NCI-H82 treated with DMSO at 0.1 percent for 48 hours (cell line): ENCODE results near the gene WIPI1.
A peak's percentile ranks its signal among the peaks of the same experiment; 100 is the strongest.

Source experiments
- DNase-seq: peaks from one replicate; lab custom pipeline; 2025; ENCODE audit not compliant: unreplicated experiment; lab: John Stamatoyannopoulos, UW

WIPI1 gene

GRCh38 chr17:68439656-68440290 lies 17.5 kb downstream of the WIPI1 start:
- no peak for DNase-seq

DNA sequence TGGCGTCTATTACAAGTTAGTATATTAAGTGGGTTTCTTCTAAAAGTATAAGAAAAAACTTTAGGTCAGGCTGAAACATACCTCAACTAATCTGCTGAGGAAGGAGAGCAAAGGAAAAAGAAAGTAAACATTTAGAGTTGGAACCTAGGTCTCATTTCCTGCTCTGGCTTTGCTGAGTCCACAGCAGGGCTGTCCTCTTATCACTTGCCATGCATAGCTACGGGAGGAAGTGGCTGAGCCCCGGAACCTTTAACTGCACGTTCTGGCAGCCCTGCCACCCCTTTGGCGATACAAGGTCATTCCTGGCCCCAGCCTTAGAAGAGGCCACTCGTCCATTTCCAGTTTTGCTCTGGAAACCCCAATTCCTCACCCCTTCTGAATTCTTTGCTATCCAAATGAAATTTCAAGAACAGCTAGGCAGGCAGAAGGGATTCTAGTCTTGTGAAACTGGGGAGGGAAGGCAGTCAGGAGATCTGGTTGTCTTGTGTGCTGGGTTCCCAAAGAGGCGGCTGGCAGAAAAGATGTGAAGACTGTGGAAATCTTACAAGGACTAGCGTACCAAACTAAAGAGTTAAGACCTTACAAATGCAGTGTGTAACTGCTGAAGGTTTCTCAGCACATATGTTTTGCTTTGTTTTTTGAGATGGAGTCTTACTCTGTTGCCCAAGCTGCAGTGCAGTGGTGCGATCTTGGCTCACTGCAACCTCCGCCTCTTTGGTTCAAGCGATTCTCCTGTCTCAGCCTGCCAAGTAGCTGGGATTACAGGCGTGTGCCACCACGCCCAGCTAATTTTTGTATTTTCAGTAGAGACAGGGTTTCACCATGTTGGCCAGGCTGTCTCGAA lies 19.1 kb downstream of the WIPI1 start:
- DNase-seq: no peak

DNA sequence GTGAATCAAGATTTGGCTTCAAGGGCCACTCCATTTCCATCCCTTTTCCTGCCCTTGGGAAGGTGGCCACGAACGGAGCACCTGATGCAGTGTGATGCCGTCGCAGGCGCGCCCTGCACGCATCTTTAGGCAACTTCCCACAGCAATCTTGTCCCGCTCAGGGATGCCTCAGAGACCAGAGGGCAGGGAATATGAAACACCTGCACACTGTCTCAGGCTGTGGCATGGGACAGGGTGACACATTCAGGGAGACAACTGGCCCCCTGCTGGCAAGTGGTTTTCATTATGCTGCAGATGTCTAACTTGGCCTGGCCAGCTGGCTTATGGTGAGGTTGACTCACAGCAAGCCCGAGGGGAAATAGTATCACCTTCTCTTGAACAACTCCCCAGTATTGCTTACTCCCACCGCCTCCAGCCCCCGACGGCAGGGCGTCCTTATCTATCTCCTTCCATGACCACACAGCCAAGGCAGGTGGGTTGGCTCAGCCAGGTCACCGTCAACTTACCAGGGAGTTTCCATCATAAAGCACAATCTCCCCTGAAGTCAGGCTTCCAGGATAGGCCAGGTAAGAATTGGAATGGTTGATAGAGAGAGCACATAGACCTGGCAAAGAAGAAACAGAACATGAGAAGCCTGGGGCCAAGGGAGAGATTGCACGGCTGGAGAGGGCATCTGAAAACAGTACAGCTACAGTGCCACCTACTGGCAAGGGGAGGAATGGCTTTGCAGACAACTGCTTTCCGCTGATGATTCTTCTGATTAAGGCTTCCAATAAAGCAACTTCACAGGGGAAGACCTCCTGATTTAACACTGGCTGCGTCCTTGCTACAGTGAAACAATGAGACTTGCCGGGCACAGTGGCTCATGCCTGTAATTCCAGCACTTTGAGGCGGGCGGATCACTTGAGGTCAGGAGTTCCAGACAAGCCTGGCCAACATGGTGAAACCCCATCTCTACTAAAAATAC lies 21.1 kb downstream of the WIPI1 start:
- peak; percentile 73 for DNase-seq

DNA sequence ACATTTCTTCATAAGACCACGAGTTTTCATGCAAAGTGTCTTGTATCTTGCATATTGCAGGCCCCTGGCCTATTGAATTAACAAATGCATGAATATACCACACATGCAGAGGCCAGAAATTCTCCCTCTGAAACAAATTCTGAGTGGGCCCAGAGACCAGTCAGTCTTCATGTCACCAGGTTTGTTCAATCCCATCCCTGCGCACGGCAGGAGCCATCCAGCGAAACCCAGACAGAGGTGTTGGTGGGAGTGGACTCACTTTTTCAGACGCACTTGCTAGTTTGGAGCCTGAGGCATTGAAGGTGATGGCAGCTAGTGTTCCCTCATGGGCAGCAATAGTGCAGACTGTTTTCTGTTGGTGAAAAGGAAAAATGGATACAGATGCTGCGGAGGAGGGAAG lies 21.9 kb downstream of the WIPI1 start:
- no peak for DNase-seq

DNA sequence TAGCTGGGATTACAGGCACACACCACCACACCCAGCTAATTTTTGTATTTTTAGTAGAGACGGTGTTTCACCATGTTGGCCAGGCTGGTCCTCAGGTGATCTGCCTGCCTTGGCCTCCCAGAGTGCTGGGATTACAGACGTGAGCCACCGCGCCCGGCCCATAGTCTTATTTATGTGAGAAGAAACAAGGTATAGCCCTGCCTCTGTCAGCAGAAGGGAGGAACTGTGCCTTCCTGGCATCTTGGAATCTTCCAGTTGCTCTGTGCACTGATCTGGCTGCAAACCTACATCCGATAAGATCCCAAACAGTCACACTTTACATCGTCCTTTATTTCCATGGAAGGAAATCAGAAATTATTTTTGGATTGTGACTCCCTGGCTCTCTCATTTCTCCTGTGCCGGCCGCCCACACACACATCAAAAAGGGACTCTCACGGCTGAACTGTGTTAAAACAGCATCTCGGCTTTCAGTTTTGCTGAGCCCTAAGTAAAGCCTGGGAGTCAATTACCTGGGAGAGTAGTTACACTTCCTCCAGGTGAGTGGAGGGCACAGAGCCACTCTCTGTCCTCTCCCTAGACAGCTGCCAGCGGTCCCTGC lies 23.3 kb downstream of the WIPI1 start:
- DNase-seq: no peak

GRCh38 chr17:68433211-68433610 lies 24.1 kb downstream of the WIPI1 start:
- DNase-seq: no peak

- DNase-seq: no peak
Measured at GRCh38 chr17:68432086-68432864, 25.0 kb downstream of the WIPI1 start.

- peak; percentile 47 for DNase-seq
Measured at GRCh38 chr17:68431661-68432071, 25.6 kb downstream of the WIPI1 start.

- DNase-seq: no peak
Measured at GRCh38 chr17:68431045-68431608, 26.2 kb downstream of the WIPI1 start.

DNA sequence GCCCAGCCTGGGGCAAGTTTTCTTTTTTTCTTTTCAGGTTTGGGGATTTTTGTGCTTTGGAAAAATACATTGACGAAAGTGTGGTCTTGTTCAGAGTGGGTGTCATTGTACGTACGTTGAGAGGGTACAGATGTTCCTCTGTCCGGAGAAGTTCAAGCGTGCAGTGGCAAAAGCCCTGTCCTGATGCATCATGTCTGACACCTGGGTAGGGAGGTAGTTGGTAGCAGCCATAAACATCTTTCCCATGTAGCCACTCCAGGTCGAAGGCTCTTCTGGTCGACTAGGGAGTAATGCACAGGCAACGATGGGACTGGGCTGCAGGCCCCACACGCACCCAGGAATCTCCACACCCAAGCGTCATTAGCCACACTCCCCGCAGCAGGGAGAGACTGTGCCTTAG lies 27.4 kb downstream of the WIPI1 start:
- no peak for DNase-seq

DNA sequence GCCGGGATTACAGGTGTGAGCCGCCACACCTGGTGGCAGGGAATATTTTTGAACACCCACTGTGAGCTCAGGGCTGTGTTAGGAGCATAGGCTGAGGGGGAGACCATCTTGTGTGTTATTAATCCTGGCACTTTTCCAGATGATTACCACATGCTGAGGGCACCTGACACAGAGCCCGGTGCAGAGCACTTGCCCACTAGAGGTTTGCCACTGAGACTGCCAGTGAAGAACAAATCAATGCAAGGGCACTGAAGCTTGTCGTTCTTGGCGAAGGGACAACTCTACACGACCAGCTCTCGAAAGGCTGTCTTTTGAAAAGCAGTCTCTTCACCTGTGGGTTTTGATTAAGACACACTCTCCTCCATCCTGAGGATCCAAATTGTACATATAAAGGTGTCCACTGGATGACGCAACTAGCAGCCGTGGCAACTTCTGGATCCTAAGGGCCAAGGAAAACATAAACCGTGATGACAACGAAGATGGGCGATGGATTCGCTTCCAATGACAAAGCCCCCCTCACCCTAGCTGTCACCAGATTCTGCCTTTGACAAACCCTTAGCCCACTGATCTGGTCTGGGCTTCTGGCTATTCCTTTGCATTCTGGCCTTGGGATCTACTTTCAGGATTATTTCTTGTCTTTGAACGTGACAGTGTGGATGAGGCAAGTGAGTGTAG lies 28.7 kb downstream of the WIPI1 start:
- DNase-seq: no peak

DNA sequence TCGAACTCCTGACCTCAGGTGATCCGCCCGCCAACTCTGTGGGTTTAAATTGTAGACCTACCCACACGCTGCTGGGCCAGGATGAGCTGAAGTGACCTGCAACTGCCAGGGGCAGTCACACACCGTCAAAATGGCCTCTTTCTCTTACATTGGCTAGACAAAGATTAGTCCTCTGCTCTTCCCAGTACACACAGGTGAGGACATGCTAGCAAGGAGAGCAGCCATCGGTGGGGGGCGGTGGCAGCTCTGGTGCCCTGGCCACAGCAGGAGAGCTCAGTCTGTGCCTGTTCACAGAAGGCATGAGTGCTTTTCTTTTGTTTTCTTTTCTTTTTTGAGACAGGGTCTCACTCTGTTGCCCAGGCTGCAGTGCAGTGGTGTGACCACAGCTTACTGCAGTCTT lies 29.7 kb downstream of the WIPI1 start:
- DNase-seq: no peak

DNA sequence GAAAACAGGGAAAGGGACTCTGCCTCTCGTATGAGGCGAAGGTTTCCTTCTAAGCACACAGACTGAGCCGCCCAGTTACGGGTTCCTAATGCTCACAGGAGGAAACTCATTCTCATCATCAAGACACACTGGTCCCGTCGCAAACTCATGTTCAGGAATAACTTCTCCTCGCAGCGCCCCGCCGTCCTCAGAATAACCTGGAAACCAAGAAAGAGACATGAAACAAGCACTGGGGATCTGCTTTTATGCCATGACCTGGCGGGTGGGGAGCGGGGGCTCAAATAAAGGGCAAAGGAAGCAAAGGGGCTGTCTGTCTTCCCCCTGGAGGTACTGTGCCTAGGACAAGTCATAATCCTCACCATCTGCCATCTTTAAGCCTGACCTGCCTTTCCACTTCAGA lies 31.3 kb downstream of the WIPI1 start:
- no peak for DNase-seq

GRCh38 chr17:68424861-68425260 lies 32.4 kb downstream of the WIPI1 start:
- DNase-seq: no peak

DNA sequence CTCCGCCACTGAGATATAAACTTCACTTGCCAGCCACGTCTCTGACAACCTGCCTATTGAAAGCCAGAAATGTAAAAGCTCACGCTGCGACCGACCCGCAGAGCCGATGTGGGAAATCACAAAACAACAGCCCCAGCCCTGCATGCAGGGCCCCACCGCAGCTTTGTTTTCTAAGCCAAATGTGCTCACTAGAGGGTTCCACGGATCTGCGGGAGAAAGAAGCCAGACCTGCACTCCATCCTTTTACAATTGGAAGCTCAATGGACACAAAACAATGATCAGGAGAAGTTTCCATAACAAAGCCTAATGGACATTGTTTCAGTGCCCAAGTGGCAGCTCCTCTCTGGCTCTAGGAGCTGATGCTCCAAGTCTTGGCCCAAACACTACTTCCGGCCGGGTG lies 33.1 kb downstream of the WIPI1 start:
- no peak for DNase-seq

DNA sequence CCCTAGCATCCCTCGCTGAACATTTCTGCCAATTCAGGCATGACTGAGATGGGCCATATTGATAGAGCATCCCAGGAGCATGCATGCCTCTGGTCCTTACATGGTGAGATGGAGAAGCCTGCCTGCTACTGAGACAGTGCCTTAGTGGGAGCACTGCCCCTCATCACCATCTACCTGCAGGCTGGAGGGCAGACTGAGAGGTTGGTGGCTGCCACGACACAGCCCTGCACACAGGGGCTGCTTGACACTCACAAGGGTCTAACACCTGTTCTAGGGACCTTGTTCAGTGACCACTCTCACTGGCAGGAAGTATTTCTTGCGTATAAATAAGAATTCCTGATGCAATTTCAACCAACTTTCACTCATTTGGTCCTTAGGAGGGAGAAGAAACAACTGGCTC lies 34.0 kb downstream of the WIPI1 start:
- no peak for DNase-seq

- no peak for DNase-seq
Measured at GRCh38 chr17:68422821-68423220, 34.5 kb downstream of the WIPI1 start.

- no peak for DNase-seq
Measured at GRCh38 chr17:68421486-68421885, 35.8 kb downstream of the WIPI1 start.

- no peak for DNase-seq
Measured at GRCh38 chr17:68420065-68420464, 37.2 kb downstream of the WIPI1 start.
